ENCODE measurements around the gene ZNF616.

ZNF616 gene

DNA sequence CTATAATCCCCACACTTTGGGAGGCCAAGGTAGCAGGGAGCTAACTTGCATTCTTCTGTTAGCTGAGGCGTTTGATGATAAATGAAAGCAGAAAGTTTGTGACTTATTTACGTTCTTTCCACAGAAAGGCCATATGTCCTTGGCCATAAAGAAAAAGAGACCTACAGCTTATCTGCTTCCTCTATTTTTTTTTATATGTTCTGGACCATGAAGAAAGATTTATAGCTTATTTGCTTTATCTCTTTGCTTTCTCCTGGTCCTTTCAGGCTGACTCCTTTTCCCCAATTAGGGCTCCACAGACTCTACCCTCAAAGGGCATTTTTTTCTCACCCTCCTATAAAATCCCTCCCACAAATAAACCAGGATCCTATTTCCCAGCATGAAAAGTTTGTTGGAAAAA, 1.5 kb upstream of the ZNF616 start:
- POLR2A ChIA-PET = no interaction called here
- no peak for DNase-seq (ENCODE audit: extremely low spot score)
- TF ChIP-seq, protein P1, sequence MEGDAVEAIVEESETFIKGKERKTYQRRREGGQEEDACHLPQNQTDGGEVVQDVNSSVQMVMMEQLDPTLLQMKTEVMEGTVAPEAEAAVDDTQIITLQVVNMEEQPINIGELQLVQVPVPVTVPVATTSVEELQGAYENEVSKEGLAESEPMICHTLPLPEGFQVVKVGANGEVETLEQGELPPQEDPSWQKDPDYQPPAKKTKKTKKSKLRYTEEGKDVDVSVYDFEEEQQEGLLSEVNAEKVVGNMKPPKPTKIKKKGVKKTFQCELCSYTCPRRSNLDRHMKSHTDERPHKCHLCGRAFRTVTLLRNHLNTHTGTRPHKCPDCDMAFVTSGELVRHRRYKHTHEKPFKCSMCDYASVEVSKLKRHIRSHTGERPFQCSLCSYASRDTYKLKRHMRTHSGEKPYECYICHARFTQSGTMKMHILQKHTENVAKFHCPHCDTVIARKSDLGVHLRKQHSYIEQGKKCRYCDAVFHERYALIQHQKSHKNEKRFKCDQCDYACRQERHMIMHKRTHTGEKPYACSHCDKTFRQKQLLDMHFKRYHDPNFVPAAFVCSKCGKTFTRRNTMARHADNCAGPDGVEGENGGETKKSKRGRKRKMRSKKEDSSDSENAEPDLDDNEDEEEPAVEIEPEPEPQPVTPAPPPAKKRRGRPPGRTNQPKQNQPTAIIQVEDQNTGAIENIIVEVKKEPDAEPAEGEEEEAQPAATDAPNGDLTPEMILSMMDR (IDR thresholded peaks at IDR 0.05; ENCODE audit: control extremely low read depth, extremely low read depth, low read depth, missing control alignments) = no peak
- CTCF ChIA-PET = interaction anchor here (0.9 to 1.2 kb wide), 2 partner anchors 13 to 48 kb away, joined by 3 read pairs; partner anchors contain the start of gene PPP2R1A

DNA sequence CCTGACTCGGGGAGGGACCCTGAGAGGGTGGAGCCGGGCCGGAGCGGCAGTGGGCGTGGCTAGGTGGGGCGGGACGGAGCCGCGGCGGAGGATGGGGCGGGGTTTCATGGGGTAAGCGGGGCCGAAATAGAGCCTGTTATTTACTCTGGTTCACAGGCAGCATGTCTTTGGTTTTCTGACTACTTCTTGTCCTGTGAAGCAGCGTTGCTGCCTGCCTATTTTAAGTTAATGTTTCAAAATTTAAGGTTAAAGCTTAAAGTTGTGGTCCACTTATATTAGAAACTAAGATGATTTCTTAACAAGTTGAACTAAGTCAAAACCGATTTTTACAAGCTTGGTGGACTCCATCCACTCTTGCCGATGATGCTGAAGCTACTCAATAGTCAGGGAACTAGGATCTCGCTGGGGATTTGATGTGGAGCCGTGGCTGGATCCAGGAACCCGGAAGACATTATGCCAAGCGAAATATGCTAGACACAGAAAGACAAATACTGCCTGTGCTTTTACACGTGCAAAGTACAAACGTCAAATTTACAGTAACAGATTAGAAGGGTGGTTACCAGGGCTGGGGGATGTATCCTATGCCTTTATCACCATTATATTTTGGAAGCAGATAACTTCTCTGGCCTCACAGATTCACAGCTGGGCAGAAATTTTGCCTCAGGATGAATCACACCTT, 433 bp upstream of the ZNF616 start:
- ChIA-PET CTCF (interaction anchor here (0.7 to 2.3 kb wide), 6 partner anchors 14 to 97 kb away, joined by 3 to 6 read pairs (median 3); partner anchors contain the start of gene PPP2R1A), POLR2A (interaction anchor here (0.5 kb wide), 1 partner anchor 548 kb away, joined by 3 read pairs; no protein-coding TSS in a partner anchor)
- TF ChIP-seq, protein P1 (IDR thresholded peaks at IDR 0.05; ENCODE audit: control extremely low read depth, extremely low read depth, low read depth, missing control alignments) = no peak
- DNase-seq (ENCODE audit: extremely low spot score) = peak; percentile 98

DNA sequence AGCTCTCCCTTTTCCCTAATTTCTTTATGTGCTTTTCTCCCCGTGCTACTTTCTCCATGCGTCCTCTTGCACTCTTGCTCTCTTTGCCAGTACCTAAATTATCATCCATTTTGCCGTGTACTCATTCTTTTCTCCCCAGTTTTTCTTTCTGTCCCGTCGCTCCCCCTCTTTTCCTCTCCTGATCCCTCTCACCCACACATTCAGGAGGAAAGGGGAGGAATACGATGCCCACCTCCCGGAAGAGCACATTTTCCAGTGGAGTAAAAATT, 821 bp downstream of the ZNF616 start:
- TF ChIP-seq, protein P1 (IDR thresholded peaks at IDR 0.05; ENCODE audit: control extremely low read depth, extremely low read depth, low read depth, missing control alignments) = no peak
- DNase-seq (ENCODE audit: extremely low spot score) = no peak
- POLR2A ChIA-PET = no interaction called here
- CTCF ChIA-PET = interaction anchor here (0.9 to 2.3 kb wide), 5 partner anchors 9 to 99 kb away, joined by 3 to 8 read pairs (median 5); partner anchors contain the start of gene PPP2R1A

DNA sequence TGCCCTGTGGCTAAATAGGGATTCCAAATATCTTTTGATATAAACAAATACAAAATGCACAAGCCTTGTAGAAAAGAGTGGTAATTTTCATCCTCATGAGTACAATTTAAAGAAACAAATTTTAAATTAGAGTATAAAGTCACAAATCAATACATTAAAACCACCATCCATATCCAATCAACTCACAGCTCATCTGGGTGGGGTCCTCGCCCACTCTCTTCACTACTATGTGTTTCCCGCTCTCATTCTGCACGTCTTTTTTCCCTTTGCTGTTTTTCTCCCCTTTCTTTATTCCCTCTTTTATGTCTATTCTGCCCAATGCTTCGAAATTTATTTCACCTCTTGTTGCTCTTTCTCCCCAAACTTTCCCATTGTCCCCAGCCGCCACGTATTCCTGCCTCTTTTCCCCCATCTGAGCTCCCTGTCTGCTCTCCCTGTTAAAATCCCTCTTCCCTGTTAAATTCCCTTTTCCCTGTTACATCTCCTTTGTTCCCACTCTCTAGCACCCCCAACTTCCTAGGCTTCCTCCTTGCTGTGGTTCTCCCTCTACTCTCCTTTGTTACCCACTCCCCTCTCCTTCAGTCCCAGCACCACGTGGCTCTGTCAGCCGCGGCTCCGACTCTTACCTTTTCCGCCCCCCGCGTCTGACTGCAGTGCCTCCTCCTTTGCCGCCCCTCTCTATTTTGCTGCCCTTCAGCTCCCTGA, 1.3 kb downstream of the ZNF616 start:
- ChIA-PET POLR2A (interaction anchor here (0.6 kb wide), 1 partner anchor 401 kb away, joined by 6 read pairs; no protein-coding TSS in a partner anchor), CTCF (interaction anchor here (0.8 to 2.3 kb wide), 7 partner anchors 9 to 99 kb away, joined by 3 to 8 read pairs (median 3); partner anchors contain the start of gene PPP2R1A)
- peak; percentile 25 for DNase-seq (ENCODE audit: extremely low spot score)
- TF ChIP-seq, protein P1 (IDR thresholded peaks at IDR 0.05; ENCODE audit: control extremely low read depth, extremely low read depth, low read depth, missing control alignments) = no peak

DNA sequence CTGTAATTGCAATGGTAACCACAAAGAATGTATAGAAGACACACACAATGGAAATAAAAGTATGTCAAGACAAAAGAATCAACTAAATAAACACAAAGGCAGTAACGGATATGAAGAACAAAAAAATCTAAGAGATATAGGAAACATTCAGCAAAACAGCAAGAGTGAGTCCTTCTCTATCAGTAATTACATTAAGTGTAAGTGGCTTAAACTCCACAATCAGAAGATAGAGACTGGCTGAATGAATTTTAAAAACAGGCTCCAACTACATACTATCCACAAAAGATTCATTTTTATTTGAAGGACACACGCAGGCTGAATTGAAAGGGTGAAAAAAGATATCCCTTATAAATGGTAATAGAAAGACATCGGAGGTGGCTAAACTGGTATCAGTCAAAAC, 19.5 kb downstream of the ZNF616 start:
- DNase-seq (ENCODE audit: extremely low spot score) = no peak
- TF ChIP-seq, protein P1 (IDR thresholded peaks at IDR 0.05; ENCODE audit: control extremely low read depth, extremely low read depth, low read depth, missing control alignments) = no peak
- ChIA-PET CTCF (no interaction called here), POLR2A (no interaction called here)

DNA sequence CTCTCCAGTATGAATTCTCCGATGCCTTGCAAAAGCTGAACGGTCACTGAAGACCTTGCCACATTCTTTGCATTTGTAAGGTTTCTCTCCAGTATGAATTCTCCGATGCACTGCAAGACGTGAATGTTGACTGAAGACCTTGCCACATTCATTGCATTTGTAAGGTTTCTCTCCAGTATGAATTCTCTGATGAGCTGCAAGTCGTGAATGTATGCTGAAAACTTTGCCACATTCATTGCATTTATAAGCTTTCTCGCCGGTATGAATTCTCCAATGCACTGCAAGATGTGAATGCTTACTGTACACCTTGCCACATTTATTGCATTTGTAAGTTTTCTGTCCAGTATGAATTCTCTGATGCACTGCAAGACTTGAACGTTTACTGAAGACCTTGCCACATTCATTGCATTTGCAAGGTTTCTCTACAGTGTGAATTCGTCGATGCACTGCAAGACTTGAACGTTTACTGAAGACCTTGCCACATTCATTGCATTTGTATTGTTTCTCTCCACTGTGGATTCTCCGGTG, 24.1 kb downstream of the ZNF616 start:
- CTCF ChIA-PET = no interaction called here
- TF ChIP-seq, protein P1 (IDR thresholded peaks at IDR 0.05; ENCODE audit: control extremely low read depth, extremely low read depth, low read depth, missing control alignments) = no peak

More for the DNA sequence above, 24.1 kb downstream of the ZNF616 start:
- no peak for DNase-seq (ENCODE audit: extremely low spot score)
- POLR2A ChIA-PET = no interaction called here

All from GM10248 (cell line).